ENCODE data around the gene CCPG1. TPM values are rescaled to one million over a fixed set of nuclear protein-coding genes. Genes with fewer than 3 reads are reported as not detected.

CCPG1 gene
- total RNA-seq, 1 donor from 2014 or later: 92.0 TPM

GRCh38 chr15:55389264-55389607, 18.9 kb downstream of the CCPG1 start:
- ATAC-seq (no peak), DNase-seq (no peak)
- H3K9me3 ChIP-seq: no peaks in the 10 kb centered on the region
- no peak overlapping the region for H3K27ac ChIP-seq
- no peak for TF ChIP-seq CTCF (IDR thresholded peaks at IDR 0.05)
- intact Hi-C loops (cut with DNase I): no loop called here
- H3K36me3 ChIP-seq: peaks cover 31% of the 10 kb centered on the region
- H3K27me3 ChIP-seq: no peaks in the 10 kb centered on the region
- no peak overlapping the region for H3K4me3 ChIP-seq
- H3K4me1 ChIP-seq: peaks cover 4% of the 10 kb centered on the region

DNA sequence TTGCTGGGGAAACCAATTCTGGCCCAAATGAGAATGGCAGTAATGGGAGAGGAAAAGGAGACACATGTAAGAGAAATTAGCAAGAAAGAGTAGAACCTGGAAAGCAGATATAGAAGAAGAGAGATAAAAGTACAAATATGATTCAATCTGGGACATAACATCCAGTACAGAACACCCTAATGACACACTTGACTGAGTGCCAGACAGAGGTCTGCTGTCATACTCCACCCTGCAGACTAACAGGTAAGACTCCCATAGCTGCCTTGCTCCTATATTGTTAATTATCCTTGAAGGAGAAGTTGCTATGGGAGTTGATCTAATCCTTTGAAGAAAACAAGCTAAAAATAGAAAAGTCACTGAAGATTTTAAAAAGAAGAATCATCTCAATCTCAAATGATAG, 21.1 kb downstream of the CCPG1 start:
- TF ChIP-seq CTCF (IDR thresholded peaks at IDR 0.05): no peak

GRCh38 chr15:55383687-55384086, 24.5 kb downstream of the CCPG1 start:
- no peak for TF ChIP-seq CTCF (IDR thresholded peaks at IDR 0.05)
- Histone ChIP-seq H3K27ac (no peak overlapping the region), H3K9me3 (no peaks in the 10 kb centered on the region), H3K4me1 (no peaks in the 10 kb centered on the region), H3K36me3 (peaks cover 58% of the 10 kb centered on the region), H3K4me3 (no peak overlapping the region), H3K27me3 (no peaks in the 10 kb centered on the region)
- intact Hi-C loops (cut with DNase I): no loop called here
- no peak for DNase-seq
- no peak for ATAC-seq

More for the DNA sequence above, 21.1 kb downstream of the CCPG1 start:
- no peak for DNase-seq
- no peak overlapping the region for H3K27ac ChIP-seq
- H3K4me1 ChIP-seq: no peaks in the 10 kb centered on the region
- peaks cover 43% of the 10 kb centered on the region for H3K36me3 ChIP-seq
- ATAC-seq: no peak
- H3K4me3 ChIP-seq: no peak overlapping the region
- no peaks in the 10 kb centered on the region for H3K9me3 ChIP-seq
- intact Hi-C loops (cut with DNase I): no loop called here
- no peaks in the 10 kb centered on the region for H3K27me3 ChIP-seq

GRCh38 chr15:55381595-55381994, 26.6 kb downstream of the CCPG1 start:
- TF ChIP-seq CTCF (IDR thresholded peaks at IDR 0.05): no peak
- DNase-seq: no peak
- Histone ChIP-seq H3K36me3 (peaks cover 62% of the 10 kb centered on the region), H3K27me3 (no peaks in the 10 kb centered on the region), H3K4me3 (no peak overlapping the region), H3K9me3 (no peaks in the 10 kb centered on the region), H3K4me1 (no peaks in the 10 kb centered on the region), H3K27ac (no peak overlapping the region)
- no peak for ATAC-seq
- intact Hi-C loops (cut with DNase I): no loop called here

- Histone ChIP-seq H3K4me3 (no peak overlapping the region), H3K27ac (no peak overlapping the region), H3K27me3 (no peaks in the 10 kb centered on the region), H3K9me3 (no peaks in the 10 kb centered on the region), H3K36me3 (peaks cover 68% of the 10 kb centered on the region), H3K4me1 (no peaks in the 10 kb centered on the region)
- ATAC-seq (no peak), DNase-seq (no peak)
- intact Hi-C loops (cut with DNase I): no loop called here
- TF ChIP-seq CTCF (IDR thresholded peaks at IDR 0.05): no peak
These were observed 29.1 kb downstream of the CCPG1 start for GRCh38 chr15:55379095-55379494.

DNA sequence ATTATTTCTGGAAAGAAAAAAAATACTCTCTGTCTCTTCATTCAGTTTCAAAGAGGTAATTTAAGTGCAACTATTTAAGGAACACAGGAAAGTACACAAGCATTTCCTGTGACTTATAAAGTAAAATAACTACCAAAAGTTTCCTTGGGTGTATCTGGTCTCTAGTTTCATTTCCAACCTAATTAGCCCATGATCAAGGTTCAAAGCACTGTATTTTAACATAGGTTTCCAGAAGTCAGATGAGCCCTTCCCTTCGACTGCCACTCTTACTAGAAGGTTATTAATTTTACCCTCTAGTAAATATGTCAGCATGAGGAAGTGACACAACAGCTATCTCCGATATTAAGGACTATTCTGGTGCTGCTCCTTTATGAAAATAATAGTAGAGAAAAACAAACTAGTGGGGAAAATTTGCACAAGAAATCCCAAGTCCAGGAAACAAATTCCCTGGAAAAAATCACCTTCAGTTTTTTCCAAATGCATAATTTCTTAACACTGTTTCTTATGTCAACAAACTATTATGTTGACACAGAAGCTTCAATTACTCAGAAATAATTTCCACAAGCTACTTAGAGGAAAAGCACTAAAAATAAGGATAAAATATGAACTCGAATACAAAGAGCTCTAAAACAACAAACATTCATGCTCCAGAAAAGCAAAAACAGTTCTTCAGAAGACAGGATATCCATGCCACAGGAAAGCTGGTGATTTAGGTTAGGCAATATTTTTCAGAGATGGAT, 35.3 kb downstream of the CCPG1 start:
- H3K4me3 ChIP-seq: no peak overlapping the region
- TF ChIP-seq CTCF (IDR thresholded peaks at IDR 0.05): no peak
- ATAC-seq: no peak
- no peaks in the 10 kb centered on the region for H3K9me3 ChIP-seq
- H3K27me3 ChIP-seq: no peaks in the 10 kb centered on the region
- no peaks in the 10 kb centered on the region for H3K4me1 ChIP-seq
- peaks cover 88% of the 10 kb centered on the region for H3K36me3 ChIP-seq
- intact Hi-C loops (cut with DNase I): no loop called here
- no peak for DNase-seq
- H3K27ac ChIP-seq: peak overlapping the region; percentile 18

All from upper lobe of right lung (tissue), 1 donor.